ENCODE measurements around the gene ZNF682.
"Not testable (repeated sequence)": the region's sequence is repeated elsewhere in the genome, so short reads cannot be mapped to it uniquely, and the experiment has no call there.

ZNF682 gene

GRCh38 chr19:20039203-20039723 is at the start of gene ZNF682:
Gene ZNF682, minus strand, starts transcription at chr19:20039505. Its CDS starts 160 bp downstream, at chr19:20039345.
- DNase-seq (ENCODE audit: low read depth), result peak; percentile 87

DNA sequence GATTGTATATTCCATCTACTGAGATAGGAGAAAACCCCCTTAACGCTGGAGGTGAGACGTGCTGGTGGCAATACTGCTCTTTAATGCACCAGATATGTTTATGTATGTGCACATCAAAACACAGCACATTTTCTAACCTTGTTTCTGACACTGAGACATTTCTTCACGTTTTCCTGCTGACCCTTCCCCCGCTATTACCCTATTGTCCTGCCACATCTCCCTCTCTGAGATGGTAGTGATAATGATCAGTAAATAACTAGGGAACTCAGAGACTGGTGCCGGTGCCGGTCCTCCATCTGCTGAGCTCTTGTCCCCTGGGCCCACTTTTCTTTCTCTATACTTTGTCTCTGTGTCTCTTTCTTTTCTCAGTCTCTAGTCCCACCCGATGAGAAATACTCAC is 43.6 kb upstream of the ZNF682 start:
- not testable (repeated sequence) for DNase-seq (ENCODE audit: low read depth)

DNA sequence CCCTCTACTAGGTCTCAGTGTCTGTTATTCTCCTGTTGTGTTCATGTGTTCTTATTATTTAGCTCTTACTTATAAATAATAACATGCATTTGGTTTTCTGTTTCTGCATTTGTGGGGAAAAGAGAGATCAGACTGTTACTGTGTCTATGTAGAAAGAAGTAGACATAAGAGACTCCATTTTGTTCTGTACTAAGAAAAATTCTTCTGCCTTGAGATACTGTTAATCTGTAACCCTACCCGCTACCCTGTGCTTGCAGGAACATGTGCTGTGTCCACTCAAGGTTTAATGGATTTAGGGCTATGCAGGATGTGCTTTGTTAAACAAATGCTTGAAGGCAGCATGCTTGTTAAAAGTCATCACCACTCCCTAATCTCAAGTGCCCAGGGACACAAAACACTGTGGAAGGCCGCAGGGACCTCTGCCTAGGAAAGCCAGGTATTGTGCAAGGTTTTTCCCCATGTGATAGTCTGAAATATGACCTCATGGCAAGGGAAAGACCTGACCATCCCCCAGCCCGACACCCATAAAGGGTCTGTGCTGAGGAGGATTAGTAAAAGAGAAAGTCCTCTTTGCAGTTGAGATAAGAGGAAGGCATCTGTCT is 43.0 kb upstream of the ZNF682 start:
- not testable (repeated sequence) for DNase-seq (ENCODE audit: low read depth)

- no peak for DNase-seq (ENCODE audit: low read depth)
These were observed 41.4 kb upstream of the ZNF682 start for GRCh38 chr19:20080656-20081055.

- DNase-seq (ENCODE audit: low read depth), result no peak
These were observed 40.2 kb upstream of the ZNF682 start for GRCh38 chr19:20079476-20079875.

- DNase-seq (ENCODE audit: low read depth), result no peak
These were observed 39.3 kb upstream of the ZNF682 start for GRCh38 chr19:20078581-20079031.

DNA sequence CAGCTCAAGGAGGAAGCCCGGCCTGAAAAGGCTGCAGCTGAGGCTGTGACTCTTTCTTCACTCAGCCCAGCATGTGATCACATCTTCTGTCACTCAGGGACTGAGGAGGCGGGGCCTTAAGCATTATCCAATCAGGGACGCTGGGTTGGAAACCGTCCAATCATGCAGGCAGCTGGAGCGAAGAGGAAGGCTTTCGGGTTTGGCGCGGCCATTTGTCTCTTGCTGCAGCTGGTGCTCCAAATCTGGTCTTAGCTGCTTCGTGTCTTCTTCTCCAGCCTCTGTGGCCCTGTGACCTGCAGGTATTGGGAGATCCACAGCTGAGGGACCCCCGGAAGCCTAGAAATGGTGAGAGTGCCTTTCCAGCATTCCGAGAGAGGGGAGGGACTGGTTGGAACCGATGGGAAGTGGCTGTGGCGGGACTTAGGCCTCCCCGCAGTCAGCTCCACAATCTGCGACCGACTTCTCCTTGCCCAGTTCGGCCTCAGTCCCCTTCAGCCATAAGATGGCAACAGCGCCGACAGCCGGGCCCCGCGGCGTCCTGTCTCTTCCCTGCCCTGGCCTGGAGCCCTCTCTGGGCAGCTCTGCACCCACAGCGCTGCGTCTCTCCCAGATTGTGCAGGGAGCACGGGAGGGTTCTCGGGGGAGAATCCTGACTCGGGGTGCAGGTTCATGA is 38.6 kb upstream of the ZNF682 start, which contains the start of gene ZNF90:
ZNF90 (plus strand) TSS at position 210 of the 673 bp plus-strand sequence; CDS start at position 343, 133 bp downstream.
- DNase-seq (ENCODE audit: low read depth), result peak; percentile 77

DNA sequence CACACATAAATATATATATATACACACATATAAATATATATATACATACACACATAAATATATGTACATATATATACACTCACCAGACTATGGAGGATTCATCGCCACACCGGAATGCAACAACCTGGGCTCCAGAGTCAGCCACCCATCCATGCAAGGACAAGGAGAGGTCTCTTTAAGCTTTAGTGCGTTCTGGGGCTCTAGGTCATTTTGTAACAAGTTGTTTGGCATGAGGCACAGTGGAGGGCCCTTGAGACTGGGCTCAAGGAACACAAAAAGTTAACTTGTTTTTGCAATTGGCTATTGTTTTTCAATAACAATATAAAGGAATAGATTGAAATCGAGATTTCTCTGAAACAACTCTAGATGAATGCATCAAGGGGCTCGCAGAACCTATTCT is 33.6 kb upstream of the ZNF682 start:
- DNase-seq (ENCODE audit: low read depth), result no peak

- no peak for DNase-seq (ENCODE audit: low read depth)
These were observed 31.4 kb upstream of the ZNF682 start for GRCh38 chr19:20070691-20071090.

GRCh38 chr19:20068559-20068958 is 29.3 kb upstream of the ZNF682 start:
- DNase-seq (ENCODE audit: low read depth), result not testable (repeated sequence)

- no peak for DNase-seq (ENCODE audit: low read depth)
These were observed 28.6 kb upstream of the ZNF682 start for GRCh38 chr19:20067943-20068342.

DNA sequence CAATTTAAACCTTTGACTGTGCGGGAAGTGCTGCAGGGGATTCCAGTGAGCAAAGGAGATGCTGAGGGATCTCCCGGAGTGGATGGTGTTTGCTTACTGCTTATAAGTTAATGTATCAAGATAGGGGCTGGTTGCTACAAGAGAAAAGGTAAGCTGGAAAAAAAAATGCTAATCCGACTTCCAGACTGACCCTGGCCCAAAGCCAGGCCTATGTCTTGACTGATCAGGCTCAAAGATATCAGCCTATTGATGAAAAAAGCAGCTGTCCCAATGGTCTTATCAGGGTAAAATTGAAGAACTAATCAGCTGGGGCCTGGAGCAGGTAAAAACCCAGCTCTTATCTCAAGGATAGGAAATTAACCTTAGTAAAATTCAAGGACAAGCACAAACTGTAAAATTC is 27.6 kb upstream of the ZNF682 start:
- DNase-seq (ENCODE audit: low read depth), result no peak

- DNase-seq (ENCODE audit: low read depth), result no peak
These were observed 21.0 kb upstream of the ZNF682 start for GRCh38 chr19:20060282-20060681.

GRCh38 chr19:20058738-20059137 is 19.4 kb upstream of the ZNF682 start:
- not testable (repeated sequence) for DNase-seq (ENCODE audit: low read depth)

GRCh38 chr19:20051841-20052768 is 12.8 kb upstream of the ZNF682 start:
- DNase-seq (ENCODE audit: low read depth), result peak; percentile 56

GRCh38 chr19:20045742-20046141 is 6.4 kb upstream of the ZNF682 start:
- not testable (repeated sequence) for DNase-seq (ENCODE audit: low read depth)

GRCh38 chr19:20044663-20045062 is 5.4 kb upstream of the ZNF682 start:
- no peak for DNase-seq (ENCODE audit: low read depth)

- DNase-seq (ENCODE audit: low read depth), result no peak
These were observed 725 bp downstream of the ZNF682 start for GRCh38 chr19:20038358-20039202.

GRCh38 chr19:20035935-20036334 is 3.4 kb downstream of the ZNF682 start:
- DNase-seq (ENCODE audit: low read depth), result no peak

DNA sequence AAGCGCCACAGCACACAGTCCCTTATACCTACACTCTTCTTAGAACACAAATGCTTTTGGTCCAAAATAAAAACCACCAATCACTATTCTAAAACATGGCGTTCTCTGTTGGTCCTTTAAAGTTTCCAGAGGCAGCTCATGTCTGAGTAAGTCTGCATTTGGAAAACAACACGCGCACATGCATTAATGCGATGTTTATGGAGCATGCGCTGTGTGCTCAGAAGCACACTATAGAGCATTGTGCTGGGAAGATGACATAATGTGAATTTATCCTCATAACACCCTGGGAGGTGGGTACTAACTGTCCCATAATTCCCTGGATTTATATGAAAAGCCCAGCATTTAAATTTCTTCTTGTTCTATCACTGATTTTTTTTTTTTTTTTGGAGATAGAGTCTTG is 10.7 kb downstream of the ZNF682 start:
- no peak for DNase-seq (ENCODE audit: low read depth)

DNA sequence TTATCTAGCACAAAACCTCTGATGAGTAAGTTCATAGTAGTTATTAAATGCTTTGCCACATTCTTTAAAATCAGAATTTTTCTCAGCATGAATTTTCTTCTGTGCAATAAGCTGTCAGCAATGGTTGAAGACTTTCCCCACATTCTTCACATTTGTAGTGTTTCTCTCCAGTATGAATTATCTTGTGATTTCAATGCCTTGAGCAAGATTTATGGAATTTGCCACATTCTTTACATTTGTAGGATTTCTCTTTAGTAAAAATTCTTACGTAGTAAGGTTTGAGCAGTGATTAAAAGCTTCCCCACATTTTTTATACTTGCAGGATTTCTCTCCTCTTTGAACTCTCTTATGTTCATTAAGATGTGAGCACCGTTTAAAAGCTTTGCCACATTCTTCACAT is 33.6 kb downstream of the ZNF682 start:
- no peak for DNase-seq (ENCODE audit: low read depth)
